GM18526 (cell line): ENCODE measurements around the gene ZBTB20.

Experiments used
- POLR2A ChIP-seq: IDR thresholded peaks from 3 replicates; pipeline ENCODE4 v1.6.1; 2011; ENCODE audit not compliant: insufficient read length; ENCODE audit errors: extremely low read depth

The ZBTB20 gene

GRCh38 chr3:115077501-115078250 is 69.4 kb downstream of the ZBTB20 start:
- TF ChIP-seq POLR2A, result no peak

DNA sequence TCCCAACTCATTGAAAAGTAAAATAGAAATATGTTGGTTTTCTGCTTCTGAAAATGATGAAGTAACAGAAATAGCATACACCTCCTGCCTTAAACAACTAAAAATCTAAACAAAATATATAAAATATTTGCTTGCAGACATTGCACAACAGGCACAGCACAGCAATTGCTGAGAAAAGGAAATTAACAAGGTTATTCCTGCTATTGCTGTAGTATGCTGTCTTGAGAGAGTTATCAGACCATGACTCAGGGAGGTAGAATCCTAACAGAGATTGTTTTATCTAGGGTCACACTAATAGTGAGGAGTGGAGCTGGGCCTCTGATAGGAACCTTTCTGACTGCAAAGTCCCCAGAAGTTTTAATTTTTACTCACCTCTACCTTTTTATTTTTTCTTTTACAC is 72.6 kb downstream of the ZBTB20 start:
- no peak for TF ChIP-seq POLR2A

DNA sequence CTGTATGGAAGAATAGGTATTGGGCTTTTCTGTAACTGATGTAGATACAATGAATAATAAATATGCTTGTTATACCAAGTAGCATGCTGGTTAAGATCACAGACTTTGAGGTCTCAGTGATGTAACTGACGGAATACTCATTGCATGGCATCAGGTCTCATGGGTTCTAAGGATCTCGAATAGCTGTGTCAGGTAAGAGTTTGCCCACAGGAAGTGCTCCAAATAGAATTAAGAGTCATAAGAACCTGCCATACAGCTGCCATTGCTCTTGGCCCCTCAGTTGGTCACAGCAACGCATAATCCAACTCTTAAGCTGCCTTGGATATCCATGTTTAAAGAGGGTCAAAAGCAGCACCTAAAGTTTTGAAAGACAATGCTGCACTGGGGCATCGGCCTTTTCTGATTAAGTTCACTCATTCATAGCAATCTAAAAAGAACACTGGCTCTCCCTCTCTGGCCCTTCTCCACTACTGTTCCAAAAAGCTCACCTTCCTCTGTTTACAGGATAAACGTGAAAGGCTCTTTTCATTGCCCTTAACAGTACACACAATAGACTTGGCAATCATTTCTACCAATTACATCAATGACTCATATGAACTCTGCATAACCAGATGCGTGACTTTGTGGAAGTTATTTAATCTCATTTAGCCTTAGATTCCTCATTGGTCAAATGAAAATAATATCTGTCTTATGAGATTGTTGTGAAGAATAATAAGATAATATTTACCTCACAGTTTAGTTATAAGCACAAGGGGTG is 74.6 kb downstream of the ZBTB20 start:
- TF ChIP-seq POLR2A, result no peak

DNA sequence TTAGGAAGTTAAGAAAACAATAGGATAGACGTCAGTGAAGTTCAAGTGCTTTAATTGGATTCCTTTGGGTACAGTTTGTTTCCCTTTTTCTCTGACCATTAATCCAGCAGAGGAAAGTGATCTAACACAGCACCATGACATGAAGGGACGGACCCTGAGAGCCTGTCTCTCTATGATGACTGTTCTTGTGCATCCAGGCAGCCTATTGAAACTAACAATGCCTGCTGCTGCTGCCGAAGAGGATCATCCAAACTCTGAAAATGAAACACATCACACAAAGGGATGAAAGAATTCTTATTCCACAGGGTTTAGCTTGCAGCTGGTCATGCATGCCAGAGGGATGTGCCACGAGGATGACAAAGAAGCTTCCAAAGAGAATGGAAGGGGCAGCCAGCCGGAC is 75.5 kb downstream of the ZBTB20 start:
- no peak for TF ChIP-seq POLR2A

DNA sequence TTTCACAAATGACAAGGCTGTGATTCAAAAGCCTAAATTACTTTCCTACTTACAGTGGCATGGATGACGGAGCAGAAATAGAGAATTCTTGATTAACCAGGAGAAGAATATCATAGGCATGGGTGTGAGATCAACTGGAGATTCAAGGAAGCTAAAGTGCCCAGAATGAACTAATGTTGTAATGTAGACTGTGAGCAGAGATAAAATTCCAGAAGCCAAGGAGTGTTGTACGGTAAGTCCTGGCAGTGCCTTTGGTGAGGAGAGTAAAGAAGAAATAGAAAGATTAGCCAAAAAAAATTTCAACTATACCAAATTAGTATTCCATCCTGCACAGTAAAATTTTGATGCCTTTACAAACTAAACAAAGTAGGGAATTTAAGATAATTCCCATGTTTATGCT is 75.9 kb downstream of the ZBTB20 start:
- TF ChIP-seq POLR2A, result no peak

DNA sequence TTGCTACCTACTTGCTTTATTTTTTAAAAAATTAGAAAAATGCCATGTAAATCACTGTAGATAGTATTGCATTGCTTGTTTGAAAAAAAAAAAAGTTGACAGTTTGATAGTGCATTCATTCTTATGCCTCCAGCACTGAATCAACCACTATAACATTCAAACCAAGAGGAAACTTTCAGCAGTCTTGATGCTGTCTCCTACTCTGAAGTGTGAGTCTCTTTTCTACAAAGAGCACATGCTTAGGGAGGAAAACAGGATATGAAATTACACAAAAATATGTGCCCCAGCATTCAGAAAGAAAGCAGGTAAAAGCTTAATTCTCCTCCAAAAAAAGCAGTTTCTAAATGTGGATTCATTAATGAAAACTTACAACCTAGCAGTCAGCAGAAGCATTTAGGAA is 78.3 kb downstream of the ZBTB20 start:
- no peak for TF ChIP-seq POLR2A

DNA sequence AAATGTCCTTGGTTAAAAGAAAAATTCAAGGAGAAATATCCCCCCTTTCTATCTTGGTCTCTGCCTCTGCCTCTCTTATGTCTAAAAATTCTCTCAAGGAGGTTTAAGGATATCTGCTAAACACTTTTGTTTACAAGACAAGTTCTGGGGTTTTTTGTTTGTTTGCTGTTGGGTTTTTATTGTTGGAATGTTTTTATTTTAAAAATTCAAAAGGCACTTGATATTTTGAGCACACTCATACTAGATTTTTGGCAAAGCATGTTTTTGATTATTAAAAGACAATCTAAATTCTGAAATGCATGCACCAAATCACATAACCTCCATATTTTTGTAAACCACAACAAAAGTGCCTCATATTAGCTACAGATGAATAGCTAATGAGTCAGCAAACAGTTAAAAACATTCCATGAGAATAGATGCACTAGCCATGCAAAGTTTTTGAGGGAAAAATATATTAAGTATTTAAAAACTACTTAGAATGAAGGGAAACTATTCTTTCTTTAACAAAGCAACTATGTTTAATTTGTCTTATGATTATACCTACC is 84.6 kb downstream of the ZBTB20 start:
- no peak for TF ChIP-seq POLR2A

DNA sequence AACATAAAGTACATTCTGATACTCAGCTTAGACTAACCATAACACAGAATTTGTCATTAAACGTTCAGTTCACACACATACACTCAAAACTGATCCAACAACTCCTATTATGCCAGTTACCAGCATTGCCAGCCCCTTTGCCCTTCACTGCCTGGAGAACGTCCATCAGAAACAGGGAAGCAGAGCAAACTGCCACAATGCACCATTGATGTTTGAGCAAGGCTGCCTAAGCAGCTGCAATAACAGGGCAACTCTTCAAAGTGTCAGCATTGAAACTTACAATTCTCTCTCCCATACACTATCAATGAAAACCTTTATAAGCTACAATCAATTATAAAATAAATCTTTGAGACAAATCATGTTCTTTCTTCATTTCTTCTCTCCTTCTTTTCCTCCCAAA is 85.1 kb downstream of the ZBTB20 start:
- TF ChIP-seq POLR2A, result no peak

DNA sequence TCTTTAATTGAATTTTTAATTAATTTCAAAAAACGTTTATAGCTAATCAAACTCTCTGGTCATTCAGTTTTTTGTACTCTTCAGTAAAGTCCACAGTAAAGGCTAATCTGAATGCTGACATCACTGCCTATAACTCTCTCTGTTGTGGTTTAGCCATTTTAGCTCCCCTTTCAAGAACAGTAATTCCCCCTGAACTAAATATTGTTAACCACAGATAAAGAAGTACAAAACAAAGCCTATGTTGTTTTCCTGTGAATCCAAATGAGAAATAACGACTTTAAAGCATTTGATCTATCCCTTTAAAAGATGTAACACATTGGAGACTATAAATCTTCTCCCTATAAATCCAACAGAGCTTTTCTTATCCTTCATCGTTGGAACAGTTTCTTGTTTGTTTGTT is 94.2 kb downstream of the ZBTB20 start:
- no peak for TF ChIP-seq POLR2A

DNA sequence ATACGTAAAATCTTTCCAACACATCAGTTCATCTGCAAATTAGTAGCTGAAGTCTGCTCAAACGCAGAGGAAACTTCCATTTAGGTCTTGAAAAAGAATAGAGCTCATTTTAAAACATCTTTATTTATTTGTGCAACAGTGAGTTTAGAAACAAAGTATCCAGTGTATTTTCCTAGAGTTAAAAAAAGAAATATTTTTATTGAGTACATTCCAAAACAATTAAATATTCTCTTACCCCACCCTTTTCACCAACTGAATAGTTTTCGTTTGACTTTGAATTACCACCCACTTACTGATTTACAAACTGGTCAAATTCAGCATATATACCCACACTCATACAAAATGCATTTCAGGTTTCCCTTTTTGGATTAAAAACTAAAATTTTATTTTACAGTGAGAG is 104.7 kb downstream of the ZBTB20 start:
- TF ChIP-seq POLR2A, result no peak

GRCh38 chr3:115040673-115041286 is 106.3 kb downstream of the ZBTB20 start:
- no peak for TF ChIP-seq POLR2A

DNA sequence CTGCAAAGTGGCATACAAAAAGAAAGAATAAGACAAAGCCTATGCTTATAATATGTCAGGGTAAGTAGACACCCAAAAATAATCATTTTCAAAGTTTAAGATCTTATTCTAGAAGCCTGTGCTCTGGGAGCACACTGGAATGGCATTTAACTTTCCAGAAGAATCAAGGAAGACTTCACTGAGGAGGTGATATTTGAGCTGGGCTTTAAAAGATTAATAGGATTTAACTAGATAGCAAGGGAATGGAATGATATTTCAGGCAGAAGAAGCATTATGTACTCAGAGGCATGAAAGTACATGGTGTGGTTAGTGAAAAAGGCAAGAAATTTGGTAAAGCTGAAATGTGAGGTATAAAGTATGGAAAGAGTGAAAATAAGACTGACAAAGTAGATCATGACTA is 106.8 kb downstream of the ZBTB20 start:
- no peak for TF ChIP-seq POLR2A

DNA sequence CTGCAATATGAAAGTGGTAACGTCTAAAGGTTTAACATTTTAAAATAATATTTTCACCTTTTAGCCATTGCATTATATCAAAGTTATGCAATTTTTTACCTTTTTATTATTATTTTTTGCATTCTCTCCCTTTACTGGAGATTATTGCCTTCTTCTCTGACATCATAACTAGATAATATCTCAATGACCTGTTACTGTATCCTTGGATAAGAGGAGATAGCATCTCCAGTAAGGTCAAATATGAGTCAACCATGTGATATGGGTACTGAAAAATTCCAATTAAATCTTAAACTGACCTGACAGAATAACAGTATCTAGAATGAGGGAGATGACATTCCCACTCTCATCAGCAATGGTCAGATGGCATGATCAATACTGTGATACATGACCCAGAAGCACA is 108.3 kb downstream of the ZBTB20 start:
- TF ChIP-seq POLR2A, result no peak

DNA sequence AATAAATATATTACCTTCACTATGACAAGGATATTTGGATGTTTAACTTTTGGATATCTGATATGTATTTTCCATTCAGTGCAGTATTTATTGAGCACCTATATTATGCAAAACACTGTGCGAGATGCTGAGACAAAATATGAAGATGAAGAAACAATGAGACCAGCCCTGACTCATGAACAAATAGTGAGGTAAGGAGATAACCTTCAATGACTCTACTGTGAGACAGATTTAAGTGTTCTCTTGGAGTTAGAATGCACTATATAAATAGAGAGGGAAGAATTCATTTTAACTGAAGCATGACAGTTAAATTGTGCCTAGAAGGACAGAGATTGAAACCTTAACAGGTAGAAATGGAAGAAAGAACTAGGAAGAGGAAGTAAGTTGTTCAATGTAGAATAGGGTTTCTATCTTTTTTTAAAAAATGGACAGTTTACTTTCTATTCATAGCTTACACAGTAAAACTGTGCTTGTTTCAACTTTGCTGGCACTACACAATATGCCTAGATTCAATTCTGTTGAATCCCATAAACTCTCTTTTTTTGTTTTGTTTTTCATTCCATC is 124.2 kb downstream of the ZBTB20 start:
- no peak for TF ChIP-seq POLR2A

DNA sequence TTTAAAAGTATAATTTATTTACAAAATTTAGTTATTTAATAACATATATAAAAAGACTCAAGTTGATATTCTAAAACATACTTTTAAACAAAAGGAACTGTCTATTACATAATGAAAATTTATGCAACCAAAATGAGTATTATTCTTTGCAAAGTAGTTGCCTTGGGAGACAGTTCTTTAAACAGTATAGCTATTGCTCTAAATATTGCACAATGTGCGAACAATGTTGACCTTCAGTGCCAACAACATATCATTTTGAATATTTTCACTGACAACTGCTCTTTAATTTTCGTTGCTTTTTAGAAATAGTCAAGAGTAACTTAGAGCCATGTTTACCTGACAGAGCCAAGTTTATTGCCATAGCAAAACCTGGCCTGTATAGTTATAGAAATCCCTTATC is 124.9 kb downstream of the ZBTB20 start:
- TF ChIP-seq POLR2A, result no peak

- no peak for TF ChIP-seq POLR2A
These were observed 126.0 kb downstream of the ZBTB20 start for GRCh38 chr3:115021061-115021460.

DNA sequence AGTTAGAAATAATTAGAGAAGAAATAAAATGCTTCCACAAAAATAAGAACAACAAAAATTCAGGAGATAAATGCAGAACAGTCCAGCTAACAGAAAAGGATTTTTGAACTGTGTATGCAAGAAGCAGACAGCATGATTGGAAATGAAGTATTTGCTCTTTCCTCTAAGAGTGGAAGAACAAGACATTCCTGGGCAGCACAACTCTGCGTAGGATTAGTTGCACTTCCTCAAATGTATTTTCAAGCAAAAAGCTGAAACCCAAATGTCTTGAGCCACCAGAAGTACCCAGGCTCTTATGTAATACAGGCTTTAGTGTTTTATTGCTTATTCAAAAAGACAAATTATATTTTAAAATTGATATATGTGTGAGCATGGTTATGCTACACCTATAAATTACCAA is 127.2 kb downstream of the ZBTB20 start:
- TF ChIP-seq POLR2A, result no peak
